Endodermal cell (in vitro differentiated cells): Measurements from ENCODE around the gene ANXA4. TPM values are rescaled to one million over a fixed set of nuclear protein-coding genes. Genes with fewer than 3 reads are reported as not detected.

ENCODE experiments used
- DNase-seq: peaks from one replicate; pipeline ENCODE4 v3.0.0-alpha.2; 2017
- H3K27ac ChIP-seq: 2 replicates; pipeline ENCODE4 v1.5.1; 2013; ENCODE audit warnings: mild to moderate bottlenecking, low read depth, low read length, moderate library complexity
- H3K27me3 ChIP-seq: 2 replicates; pipeline ENCODE4 v1.6.1; 2013; ENCODE audit warnings: mild to moderate bottlenecking, low read length, moderate library complexity; ENCODE audit not compliant: insufficient read depth, control insufficient read depth, poor library complexity, severe bottlenecking
- H3K36me3 ChIP-seq: 2 replicates; pipeline ENCODE4 v1.7.0; 2013; ENCODE audit warnings: mild to moderate bottlenecking, low read length, moderate library complexity; ENCODE audit not compliant: control insufficient read depth, insufficient read depth
- H3K4me1 ChIP-seq: one replicate; pipeline ENCODE4 v1.7.0; 2013; ENCODE audit warnings: low read length; ENCODE audit not compliant: control insufficient read depth, insufficient read depth
- H3K4me3 ChIP-seq: 2 replicates; pipeline ENCODE4 v1.5.1; 2013; ENCODE audit warnings: mild to moderate bottlenecking, low read length, moderate library complexity
- H3K9ac ChIP-seq: 2 replicates; pipeline ENCODE4 v1.6.1; 2013; ENCODE audit warnings: mild to moderate bottlenecking, low read length, moderate library complexity; ENCODE audit not compliant: poor library complexity, severe bottlenecking; ENCODE audit errors: extremely low read depth
- H3K9me3 ChIP-seq: 2 replicates; pipeline ENCODE4 v1.6.1; 2013; ENCODE audit warnings: mild to moderate bottlenecking, low read length, moderate library complexity; ENCODE audit not compliant: control insufficient read depth
- H3K27ac Mint-ChIP-seq: 2 replicates; pipeline ENCODE4 v1.8.0; 2020; ENCODE audit warnings: mixed read lengths
- H3K27me3 Mint-ChIP-seq: 2 replicates; pipeline ENCODE4 v1.8.0; 2021; ENCODE audit warnings: mild to moderate bottlenecking, mixed read lengths; ENCODE audit not compliant: insufficient read depth
- H3K36me3 Mint-ChIP-seq: 2 replicates; pipeline ENCODE4 v1.8.0; 2020; ENCODE audit warnings: low read depth, mixed read lengths
- H3K4me1 Mint-ChIP-seq: 2 replicates; pipeline ENCODE4 v1.8.0; 2020; ENCODE audit warnings: mixed read lengths
- H3K4me3 Mint-ChIP-seq: 2 replicates; pipeline ENCODE4 v1.8.0; 2020; ENCODE audit warnings: mild to moderate bottlenecking, moderate library complexity, mixed read lengths
- H3K9me3 Mint-ChIP-seq: 2 replicates; pipeline ENCODE4 v1.8.0; 2020; ENCODE audit warnings: mild to moderate bottlenecking, mixed read lengths
- CTCF ChIP-seq: fragments of 200-600 bp; sonication (generic); conservative IDR thresholded peaks from 2 replicates; pipeline ENCODE4 v1.5.0; 2021; ENCODE audit warnings: antibody characterized with exemption, mild to moderate bottlenecking
- WGBS, 2 experiments: methylation state at CpG; one replicate each; pipeline versions ENCODE4 v1.1.5 to v1.1.7; 2013; ENCODE audit warnings: missing lambda C conversion rate in 2 of 2, mixed read lengths in 1 of 2; ENCODE audit not compliant: insufficient coverage in 1 of 2, insufficient read length in 1 of 2; 5-methylcytosine and 5-hydroxymethylcytosine counted together
- total RNA-seq, 2 donors: library from RNA; stranded (reverse); fragmentation: NEBNext Ultra II Directional in 1 of 2; extraction: Animal tissue kit (Norgen Biotek cat#: 25700) in 1 of 2; gene quantifications; 2 replicates in 1 of 2; 3 replicates in 1 of 2; pipeline ENCODE4 v1.2.1, GENCODE V29; 2021

Gene ANXA4
- total RNA-seq, 2 donors from 2014 or later = 18.0 to 21.4 TPM

- Mint-ChIP-seq H3K4me3 (no peak overlapping the region), H3K4me1 (no peaks in the 10 kb centered on the region), H3K27ac (no peak overlapping the region), H3K9me3 (no peaks in the 10 kb centered on the region), H3K36me3 (no peaks in the 10 kb centered on the region), H3K27me3 (no peaks in the 10 kb centered on the region)
- Histone ChIP-seq H3K27ac (no peak overlapping the region), H3K4me3 (no peak overlapping the region), H3K27me3 (no peaks in the 10 kb centered on the region), H3K4me1 (no peaks in the 10 kb centered on the region), H3K36me3 (no peaks in the 10 kb centered on the region), H3K9ac (no peak overlapping the region), H3K9me3 (no peaks in the 10 kb centered on the region)
- DNase-seq = no peak
- TF ChIP-seq CTCF = no peak
- WGBS, 2 experiments = 96% methylated on average over 5 of the region's 5 CpGs; no CpG with 5 or more reads in 1 of the 2 experiments
Measured at GRCh38 chr2:69700381-69700780, 41.6 kb upstream of the ANXA4 start.

GRCh38 chr2:69701100-69701945 is 40.6 kb upstream of the ANXA4 start:
- H3K36me3 Mint-ChIP-seq = no peaks in the 10 kb centered on the region
- Histone ChIP-seq H3K9me3 (no peaks in the 10 kb centered on the region), H3K27ac (no peak overlapping the region), H3K36me3 (no peaks in the 10 kb centered on the region), H3K9ac (no peak overlapping the region), H3K4me1 (no peaks in the 10 kb centered on the region), H3K27me3 (no peaks in the 10 kb centered on the region), H3K4me3 (no peak overlapping the region)
- TF ChIP-seq CTCF = no peak
- H3K4me1 Mint-ChIP-seq = no peaks in the 10 kb centered on the region
- WGBS, 2 experiments = 83 to 86% methylated on average over 7 to 8 of the region's 9 CpGs
- H3K27ac Mint-ChIP-seq = no peak overlapping the region
- no peaks in the 10 kb centered on the region for H3K27me3 Mint-ChIP-seq
- H3K4me3 Mint-ChIP-seq = no peak overlapping the region
- DNase-seq = no peak
- no peaks in the 10 kb centered on the region for H3K9me3 Mint-ChIP-seq

GRCh38 chr2:69703189-69703588 is 38.7 kb upstream of the ANXA4 start:
- TF ChIP-seq CTCF = no peak
- no peaks in the 10 kb centered on the region for H3K9me3 ChIP-seq
- H3K4me1 Mint-ChIP-seq = no peaks in the 10 kb centered on the region
- no peak overlapping the region for H3K9ac ChIP-seq
- WGBS, 2 experiments = 82 to 96% methylated on average over 2 of the region's 3 CpGs
- H3K36me3 ChIP-seq = no peaks in the 10 kb centered on the region
- no peaks in the 10 kb centered on the region for H3K27me3 Mint-ChIP-seq
- no peaks in the 10 kb centered on the region for H3K27me3 ChIP-seq
- DNase-seq = no peak
- H3K4me1 ChIP-seq = no peaks in the 10 kb centered on the region
- no peak overlapping the region for H3K4me3 ChIP-seq
- H3K27ac Mint-ChIP-seq = no peak overlapping the region
- H3K36me3 Mint-ChIP-seq = no peaks in the 10 kb centered on the region
- no peak overlapping the region for H3K27ac ChIP-seq
- no peaks in the 10 kb centered on the region for H3K9me3 Mint-ChIP-seq
- no peak overlapping the region for H3K4me3 Mint-ChIP-seq
